Trophoblast cell (in vitro differentiated cells and primary cell): ENCODE data around the gene ZIC4. TPM values are rescaled to one million over a fixed set of nuclear protein-coding genes. Genes with fewer than 3 reads are reported as not detected.

Experiments
- DNase-seq, 2 donors: peaks; one replicate each; pipeline ENCODE4 v3.0.0-alpha.2; 2016
- H2AFZ ChIP-seq: 2 replicates; pipeline ENCODE4 v1.6.1; 2013; ENCODE audit warnings: low read length, moderate library complexity, mild to moderate bottlenecking; ENCODE audit not compliant: insufficient read depth, poor library complexity
- H2AK5ac ChIP-seq: 2 replicates; pipeline ENCODE4 v1.6.1; 2013; ENCODE audit warnings: mild to moderate bottlenecking, low read length
- H2BK120ac ChIP-seq: 2 replicates; pipeline ENCODE4 v1.6.1; 2013; ENCODE audit warnings: low read length, mild to moderate bottlenecking, moderate library complexity; ENCODE audit not compliant: insufficient read depth, poor library complexity
- H2BK12ac ChIP-seq: 2 replicates; pipeline ENCODE4 v1.6.1; 2013; ENCODE audit warnings: mild to moderate bottlenecking, low read length, moderate library complexity
- H2BK5ac ChIP-seq: 2 replicates; pipeline ENCODE4 v1.6.1; 2013; ENCODE audit warnings: low read length, low read depth, moderate library complexity, mild to moderate bottlenecking; ENCODE audit not compliant: poor library complexity
- H3K14ac ChIP-seq: 2 replicates; pipeline ENCODE4 v1.6.1; 2013; ENCODE audit warnings: mild to moderate bottlenecking, low read length
- H3K18ac ChIP-seq: 2 replicates; pipeline ENCODE4 v1.6.1; 2013; ENCODE audit warnings: mild to moderate bottlenecking, low read length
- H3K23ac ChIP-seq: 2 replicates; pipeline ENCODE4 v1.6.1; 2013; ENCODE audit warnings: low read length
- H3K27ac ChIP-seq: 2 replicates; pipeline ENCODE4 v1.5.1; 2013; ENCODE audit warnings: low read depth, mild to moderate bottlenecking, inconsistent platforms, low read length, moderate library complexity
- H3K27me3 ChIP-seq: 2 replicates; pipeline ENCODE4 v1.6.1; 2013; ENCODE audit warnings: inconsistent platforms, mild to moderate bottlenecking, low read length, moderate library complexity; ENCODE audit not compliant: insufficient read depth
- H3K36me3 ChIP-seq, 2 experiments: 1 replicate in 1 of 2; 2 replicates in 1 of 2; pipeline ENCODE4 v1.6.1; 2013; ENCODE audit warnings: low read length in 2 of 2, mild to moderate bottlenecking in 2 of 2, moderate library complexity in 1 of 2; ENCODE audit not compliant: insufficient read depth in 2 of 2, control insufficient read depth in 1 of 2
- H3K4ac ChIP-seq: 2 replicates; pipeline ENCODE4 v1.6.1; 2013; ENCODE audit warnings: low read depth, mild to moderate bottlenecking, low read length, moderate library complexity
- H3K4me1 ChIP-seq, 2 experiments: 1 replicate in 1 of 2; 2 replicates in 1 of 2; pipeline ENCODE4 v1.6.1; 2013; ENCODE audit warnings: low read length in 2 of 2, mild to moderate bottlenecking in 2 of 2, moderate library complexity in 1 of 2; ENCODE audit not compliant: insufficient read depth in 2 of 2, control insufficient read depth in 1 of 2
- H3K4me2 ChIP-seq: 2 replicates; pipeline ENCODE4 v1.6.1; 2013; ENCODE audit warnings: inconsistent platforms, mild to moderate bottlenecking, low read length, moderate library complexity
- H3K4me3 ChIP-seq: 2 replicates; pipeline ENCODE4 v1.5.1; 2013; ENCODE audit warnings: mild to moderate bottlenecking, low read depth, low read length, inconsistent platforms
- H3K79me1 ChIP-seq: one replicate; pipeline ENCODE4 v1.6.1; 2013; ENCODE audit warnings: low read length
- H3K79me2 ChIP-seq: 2 replicates; pipeline ENCODE4 v1.6.1; 2013; ENCODE audit warnings: low read length, mild to moderate bottlenecking; ENCODE audit not compliant: control insufficient read depth, insufficient read depth, poor library complexity
- H3K9ac ChIP-seq: 2 replicates; pipeline ENCODE4 v1.6.1; 2013; ENCODE audit warnings: mild to moderate bottlenecking, low read length
- H3K9me3 ChIP-seq: 2 replicates; pipeline ENCODE4 v1.6.1; 2013; ENCODE audit warnings: low read depth, mild to moderate bottlenecking, control low read depth, inconsistent platforms, low read length; ENCODE audit not compliant: insufficient read depth
- H4K12ac ChIP-seq: 2 replicates; pipeline ENCODE4 v1.6.1; 2013; ENCODE audit warnings: low read depth, mild to moderate bottlenecking, low read length, moderate library complexity
- H4K8ac ChIP-seq: 2 replicates; pipeline ENCODE4 v1.6.1; 2013; ENCODE audit warnings: low read depth, mild to moderate bottlenecking, low read length, moderate library complexity
- H4K91ac ChIP-seq: one replicate; pipeline ENCODE4 v1.6.1; 2013; ENCODE audit warnings: low read depth, mild to moderate bottlenecking, low read length, moderate library complexity
- WGBS: extraction: QIAGEN DNeasy Blood & Tissue Kit; methylation state at CpG from one replicate; pipeline ENCODE4 v1.1.7; 2013; ENCODE audit warnings: missing lambda C conversion rate; ENCODE audit not compliant: insufficient read length, insufficient coverage; ENCODE audit errors: extremely low coverage; 5-methylcytosine and 5-hydroxymethylcytosine counted together
- polyA plus RNA-seq: library from polyadenylated mRNA; stranded (reverse); fragments of 200-250 nt; gene quantifications from 2 replicates; pipeline ENCODE4 v1.2.3, GENCODE V29; 2013

The ZIC4 gene
- 0.03 and 0.04 TPM in 2 replicates for polyA plus RNA-seq

DNA sequence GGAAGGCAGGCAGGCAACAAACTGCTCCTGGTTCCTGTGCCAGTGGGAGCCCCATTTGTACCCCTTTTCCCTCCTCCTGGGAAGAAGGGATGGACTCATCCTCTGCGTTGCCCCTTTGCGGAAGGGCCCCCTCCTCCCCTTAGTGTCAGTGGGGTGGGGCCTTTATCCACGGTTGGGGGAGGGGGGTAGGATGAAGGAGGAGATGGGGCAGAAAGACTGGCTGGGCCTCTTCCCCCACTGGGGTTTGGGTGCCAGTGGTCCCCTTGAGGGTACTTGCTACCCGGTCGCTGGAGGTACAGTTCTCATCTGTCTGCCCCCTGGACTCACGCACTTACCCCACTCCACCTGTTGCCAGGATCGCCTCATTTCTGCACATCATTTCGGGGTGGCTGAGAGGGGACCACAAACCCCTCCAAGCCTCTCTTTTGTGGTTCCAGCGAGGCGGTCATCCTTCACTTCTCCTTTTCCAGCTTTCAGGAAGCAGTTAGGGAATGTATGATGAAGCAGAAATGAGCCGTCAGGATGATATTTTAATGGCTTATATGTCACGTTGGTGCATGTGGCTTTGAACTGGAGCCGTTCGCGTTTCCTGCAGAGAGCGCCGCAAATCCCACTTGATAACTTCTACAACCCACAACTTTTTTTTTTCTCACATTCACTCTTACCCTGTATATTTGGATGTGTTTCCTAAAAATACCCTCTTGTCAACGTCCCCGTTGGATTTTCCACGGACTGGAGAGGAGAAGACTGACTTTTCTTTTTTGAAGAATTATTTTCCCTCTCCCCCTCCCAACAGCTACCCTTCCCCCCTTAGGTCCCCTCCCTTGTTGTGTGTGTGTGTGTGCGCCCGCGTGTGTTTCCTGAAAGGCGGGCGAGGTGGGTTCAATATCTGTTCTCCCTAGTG lies at the start of gene ZIC4:
ZIC4 (minus strand) TSS at position 516 of the 904 bp plus-strand sequence. CDS start 3,746 bp downstream, outside the sequence.
- Histone ChIP-seq H3K79me1 (no peaks in the 10 kb centered on the region), H3K79me2 (no peaks in the 10 kb centered on the region), H2BK5ac (no peak within 1 kb of the TSS), H3K4me3 (no peak within 1 kb of the TSS), H2AFZ (no peak within 1 kb of the TSS), H3K36me3 (no peaks in the 10 kb centered on the region), H3K4ac (no peak within 1 kb of the TSS), H3K9me3 (peaks cover 11% of the 10 kb centered on the region), H3K4me1 (peaks cover 2 to 12% of the 10 kb centered on the region in 2 experiments), H2AK5ac (no peak within 1 kb of the TSS), H2BK12ac (no peak within 1 kb of the TSS), H4K8ac (no peak within 1 kb of the TSS), H3K27ac (no peak within 1 kb of the TSS), H4K12ac (no peak within 1 kb of the TSS), H3K9ac (no peak within 1 kb of the TSS), H2BK120ac (no peak within 1 kb of the TSS), H3K4me2 (no peak within 1 kb of the TSS), H3K27me3 (peaks cover 75% of the 10 kb centered on the region), H3K18ac (no peak within 1 kb of the TSS), H3K14ac (no peak within 1 kb of the TSS), H3K23ac (no peak within 1 kb of the TSS), H4K91ac (no peak within 1 kb of the TSS)
- WGBS: no CpG with 5 or more reads among the region's 25 CpGs
- DNase-seq: no peak

GRCh38 chr3:147449669-147450068 lies 43.3 kb upstream of the ZIC4 start:
- Histone ChIP-seq H3K4me2 (no peak overlapping the region), H3K18ac (no peak overlapping the region), H2BK120ac (no peak overlapping the region), H3K9me3 (no peaks in the 10 kb centered on the region), H3K27ac (no peak overlapping the region), H3K27me3 (no peaks in the 10 kb centered on the region), H4K91ac (no peak overlapping the region), H3K79me2 (no peaks in the 10 kb centered on the region), H3K4me3 (no peak overlapping the region), H2AK5ac (no peak overlapping the region), H3K4me1 (no peaks in the 10 kb centered on the region), H4K12ac (no peak overlapping the region), H4K8ac (no peak overlapping the region), H2BK5ac (no peak overlapping the region), H3K79me1 (no peaks in the 10 kb centered on the region), H2BK12ac (no peak overlapping the region), H3K4ac (no peak overlapping the region), H3K14ac (no peak overlapping the region), H3K9ac (no peak overlapping the region), H2AFZ (no peak overlapping the region), H3K36me3 (no peaks in the 10 kb centered on the region), H3K23ac (no peak overlapping the region)
- WGBS: no CpG with 5 or more reads among the region's 3 CpGs
- no peak for DNase-seq

- Histone ChIP-seq H3K79me2 (no peaks in the 10 kb centered on the region), H3K4me3 (no peak overlapping the region), H3K4me2 (no peak overlapping the region), H3K79me1 (no peaks in the 10 kb centered on the region), H3K9me3 (no peaks in the 10 kb centered on the region), H3K9ac (no peak overlapping the region), H3K18ac (no peak overlapping the region), H2BK12ac (no peak overlapping the region), H3K4me1 (no peaks in the 10 kb centered on the region), H3K4ac (no peak overlapping the region), H2BK120ac (no peak overlapping the region), H2AK5ac (no peak overlapping the region), H2AFZ (no peak overlapping the region), H3K14ac (no peak overlapping the region), H3K27ac (no peak overlapping the region), H3K36me3 (no peaks in the 10 kb centered on the region), H4K12ac (no peak overlapping the region), H4K8ac (no peak overlapping the region), H2BK5ac (no peak overlapping the region), H3K23ac (no peak overlapping the region), H4K91ac (no peak overlapping the region), H3K27me3 (no peaks in the 10 kb centered on the region)
- no peak for DNase-seq
These were observed 40.9 kb upstream of the ZIC4 start for GRCh38 chr3:147447224-147447623.

DNA sequence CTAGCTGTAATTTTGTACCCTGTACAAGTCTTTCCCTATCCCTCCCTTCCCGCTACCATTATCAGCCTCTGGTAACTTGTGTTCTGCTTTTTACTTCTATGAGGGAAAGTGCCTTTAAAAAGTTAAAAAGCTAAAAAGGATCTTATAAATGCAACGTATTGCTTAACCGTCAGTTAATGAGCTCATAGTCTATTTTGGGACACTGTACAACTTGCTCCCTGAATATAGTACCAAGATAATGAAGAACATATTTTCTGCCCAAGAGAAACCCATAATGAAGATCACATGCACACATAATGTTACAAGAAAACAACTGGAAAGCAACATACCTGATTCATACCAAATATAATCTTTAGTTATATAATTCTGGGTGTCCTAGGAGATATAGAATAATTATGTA lies 25.4 kb upstream of the ZIC4 start:
- H3K4me1 ChIP-seq: no peaks in the 10 kb centered on the region
- no peak overlapping the region for H4K91ac ChIP-seq
- no peaks in the 10 kb centered on the region for H3K27me3 ChIP-seq
- no peak overlapping the region for H3K18ac ChIP-seq
- no peak overlapping the region for H2BK120ac ChIP-seq
- H3K4me3 ChIP-seq: no peak overlapping the region
- no peak overlapping the region for H3K9ac ChIP-seq
- no peak overlapping the region for H4K12ac ChIP-seq
- no peak overlapping the region for H3K14ac ChIP-seq
- H3K23ac ChIP-seq: no peak overlapping the region
- no peak overlapping the region for H3K4me2 ChIP-seq
- no peak overlapping the region for H4K8ac ChIP-seq
- no peak overlapping the region for H2BK12ac ChIP-seq
- H3K27ac ChIP-seq: no peak overlapping the region
- H2AK5ac ChIP-seq: no peak overlapping the region
- H3K4ac ChIP-seq: no peak overlapping the region
- no peak overlapping the region for H2AFZ ChIP-seq
- H2BK5ac ChIP-seq: no peak overlapping the region
- no peaks in the 10 kb centered on the region for H3K9me3 ChIP-seq
- H3K36me3 ChIP-seq: no peaks in the 10 kb centered on the region
- no CpG with 5 or more reads among the region's 3 CpGs for WGBS
- H3K79me1 ChIP-seq: no peaks in the 10 kb centered on the region
- H3K79me2 ChIP-seq: no peaks in the 10 kb centered on the region
- no peak for DNase-seq
